ENCODE results near the gene ST3GAL3.
A peak's percentile ranks its signal among the peaks of the same experiment; 100 is the strongest.

The ST3GAL3 gene

GRCh38 chr1:43921022-43921421 is 213.7 kb downstream of the ST3GAL3 start:
- no peaks in the 10 kb centered on the region for H3K4me1 ChIP-seq (ENCODE audit: control insufficient read depth, insufficient read depth, low read length)

GRCh38 chr1:43924516-43924915 is 217.2 kb downstream of the ST3GAL3 start:
- Histone ChIP-seq H3K36me3 (ENCODE audit: control insufficient read depth, insufficient read depth, low read length) (no peaks in the 10 kb centered on the region), H3K27ac (ENCODE audit: insufficient read depth, low read depth, low read length, poor library complexity, severe bottlenecking) (no peak overlapping the region)
- WGBS, 2 experiments: 72% methylated on average over 4 of the region's 4 CpGs

More at GRCh38 chr1:43921022-43921421, 213.7 kb downstream of the ST3GAL3 start:
- no peaks in the 10 kb centered on the region for H3K27me3 ChIP-seq (ENCODE audit: control insufficient read depth, insufficient read depth, low read length, poor library complexity, severe bottlenecking)
- no peak overlapping the region for H3K27ac ChIP-seq (ENCODE audit: insufficient read depth, low read depth, low read length, poor library complexity, severe bottlenecking)
- H3K9me3 ChIP-seq (ENCODE audit: control insufficient read depth, low read length): no peaks in the 10 kb centered on the region
- no peaks in the 10 kb centered on the region for H3K36me3 ChIP-seq (ENCODE audit: control insufficient read depth, insufficient read depth, low read length)
- no peak overlapping the region for H3K4me3 ChIP-seq (ENCODE audit: insufficient read depth, low read depth, low read length)
- WGBS, 2 experiments: 87 to 92% methylated on average over 6 of the region's 6 CpGs

GRCh38 chr1:43925846-43926245 is 218.5 kb downstream of the ST3GAL3 start:
- H3K27me3 ChIP-seq (ENCODE audit: control insufficient read depth, insufficient read depth, low read length, poor library complexity, severe bottlenecking): no peaks in the 10 kb centered on the region
- no peaks in the 10 kb centered on the region for H3K36me3 ChIP-seq (ENCODE audit: control insufficient read depth, insufficient read depth, low read length)
- WGBS, 2 experiments: 94 to 97% methylated on average over 9 of the region's 9 CpGs
- H3K4me3 ChIP-seq (ENCODE audit: insufficient read depth, low read depth, low read length): no peak overlapping the region
- no peak overlapping the region for H3K27ac ChIP-seq (ENCODE audit: insufficient read depth, low read depth, low read length, poor library complexity, severe bottlenecking)
- H3K4me1 ChIP-seq (ENCODE audit: control insufficient read depth, insufficient read depth, low read length): no peaks in the 10 kb centered on the region
- no peaks in the 10 kb centered on the region for H3K9me3 ChIP-seq (ENCODE audit: control insufficient read depth, low read length)

More at GRCh38 chr1:43924516-43924915, 217.2 kb downstream of the ST3GAL3 start:
- no peaks in the 10 kb centered on the region for H3K9me3 ChIP-seq (ENCODE audit: control insufficient read depth, low read length)
- H3K4me1 ChIP-seq (ENCODE audit: control insufficient read depth, insufficient read depth, low read length): no peaks in the 10 kb centered on the region
- H3K27me3 ChIP-seq (ENCODE audit: control insufficient read depth, insufficient read depth, low read length, poor library complexity, severe bottlenecking): no peaks in the 10 kb centered on the region
- no peak overlapping the region for H3K4me3 ChIP-seq (ENCODE audit: insufficient read depth, low read depth, low read length)

- H3K9me3 ChIP-seq (ENCODE audit: control insufficient read depth, low read length): no peaks in the 10 kb centered on the region
- no peak overlapping the region for H3K27ac ChIP-seq (ENCODE audit: insufficient read depth, low read depth, low read length, poor library complexity, severe bottlenecking)
- peaks cover 24% of the 10 kb centered on the region for H3K27me3 ChIP-seq (ENCODE audit: control insufficient read depth, insufficient read depth, low read length, poor library complexity, severe bottlenecking)
- H3K4me1 ChIP-seq (ENCODE audit: control insufficient read depth, insufficient read depth, low read length): peaks cover 11% of the 10 kb centered on the region
- no peaks in the 10 kb centered on the region for H3K36me3 ChIP-seq (ENCODE audit: control insufficient read depth, insufficient read depth, low read length)
- no peak overlapping the region for H3K4me3 ChIP-seq (ENCODE audit: insufficient read depth, low read depth, low read length)
- WGBS, 2 experiments: 91 to 92% methylated on average over 10 of the region's 10 CpGs
These were observed 223.0 kb downstream of the ST3GAL3 start for GRCh38 chr1:43930168-43930948.

GRCh38 chr1:43930949-43931275 is 223.6 kb downstream of the ST3GAL3 start:
- H3K27ac ChIP-seq (ENCODE audit: insufficient read depth, low read depth, low read length, poor library complexity, severe bottlenecking): no peak overlapping the region
- 82 to 88% methylated on average over 4 of the region's 4 CpGs for WGBS, 2 experiments
- peaks cover 16% of the 10 kb centered on the region for H3K4me1 ChIP-seq (ENCODE audit: control insufficient read depth, insufficient read depth, low read length)
- H3K27me3 ChIP-seq (ENCODE audit: control insufficient read depth, insufficient read depth, low read length, poor library complexity, severe bottlenecking): peaks cover 30% of the 10 kb centered on the region
- no peaks in the 10 kb centered on the region for H3K36me3 ChIP-seq (ENCODE audit: control insufficient read depth, insufficient read depth, low read length)
- H3K9me3 ChIP-seq (ENCODE audit: control insufficient read depth, low read length): no peaks in the 10 kb centered on the region
- no peak overlapping the region for H3K4me3 ChIP-seq (ENCODE audit: insufficient read depth, low read depth, low read length)

- no peaks in the 10 kb centered on the region for H3K36me3 ChIP-seq (ENCODE audit: control insufficient read depth, insufficient read depth, low read length)
- WGBS, 2 experiments: 91 to 92% methylated on average over 13 of the region's 13 CpGs
- no peak overlapping the region for H3K27ac ChIP-seq (ENCODE audit: insufficient read depth, low read depth, low read length, poor library complexity, severe bottlenecking)
- peaks cover 17% of the 10 kb centered on the region for H3K4me1 ChIP-seq (ENCODE audit: control insufficient read depth, insufficient read depth, low read length)
- H3K9me3 ChIP-seq (ENCODE audit: control insufficient read depth, low read length): no peaks in the 10 kb centered on the region
- H3K4me3 ChIP-seq (ENCODE audit: insufficient read depth, low read depth, low read length): no peak overlapping the region
- H3K27me3 ChIP-seq (ENCODE audit: control insufficient read depth, insufficient read depth, low read length, poor library complexity, severe bottlenecking): peaks cover 41% of the 10 kb centered on the region
These were observed 224.7 kb downstream of the ST3GAL3 start for GRCh38 chr1:43931711-43932660.

GRCh38 chr1:43932786-43933385 is 225.6 kb downstream of the ST3GAL3 start:
- 27 to 30% methylated on average over 8 of the region's 8 CpGs for WGBS, 2 experiments
- Histone ChIP-seq H3K27me3 (ENCODE audit: control insufficient read depth, insufficient read depth, low read length, poor library complexity, severe bottlenecking) (peaks cover 49% of the 10 kb centered on the region), H3K36me3 (ENCODE audit: control insufficient read depth, insufficient read depth, low read length) (no peaks in the 10 kb centered on the region), H3K4me3 (ENCODE audit: insufficient read depth, low read depth, low read length) (peak overlapping the region; percentile 51), H3K4me1 (ENCODE audit: control insufficient read depth, insufficient read depth, low read length) (peaks cover 17% of the 10 kb centered on the region), H3K9me3 (ENCODE audit: control insufficient read depth, low read length) (no peaks in the 10 kb centered on the region), H3K27ac (ENCODE audit: insufficient read depth, low read depth, low read length, poor library complexity, severe bottlenecking) (no peak overlapping the region)

GRCh38 chr1:43933386-43934100 is 226.2 kb downstream of the ST3GAL3 start, which contains the start of gene ARTN:
ARTN (plus strand) TSS chr1:43933801; CDS start chr1:43935657, 1,856 bp downstream.
- H3K4me3 ChIP-seq (ENCODE audit: insufficient read depth, low read depth, low read length): peak within 1 kb of the TSS; percentile 51
- 2% methylated on average over 42 of the region's 42 CpGs for WGBS, 2 experiments

GRCh38 chr1:43934101-43934985 is 227.0 kb downstream of the ST3GAL3 start:
- Histone ChIP-seq H3K9me3 (ENCODE audit: control insufficient read depth, low read length) (no peaks in the 10 kb centered on the region), H3K4me1 (ENCODE audit: control insufficient read depth, insufficient read depth, low read length) (peaks cover 17% of the 10 kb centered on the region), H3K4me3 (ENCODE audit: insufficient read depth, low read depth, low read length) (peak overlapping the region; percentile 51), H3K27ac (ENCODE audit: insufficient read depth, low read depth, low read length, poor library complexity, severe bottlenecking) (no peak overlapping the region), H3K27me3 (ENCODE audit: control insufficient read depth, insufficient read depth, low read length, poor library complexity, severe bottlenecking) (peaks cover 49% of the 10 kb centered on the region), H3K36me3 (ENCODE audit: control insufficient read depth, insufficient read depth, low read length) (no peaks in the 10 kb centered on the region)
- WGBS, 2 experiments: 54 to 57% methylated on average over 13 of the region's 13 CpGs

More at GRCh38 chr1:43933386-43934100, 226.2 kb downstream of the ST3GAL3 start, which contains the start of gene ARTN:
- H3K9me3 ChIP-seq (ENCODE audit: control insufficient read depth, low read length): no peaks in the 10 kb centered on the region
- H3K4me1 ChIP-seq (ENCODE audit: control insufficient read depth, insufficient read depth, low read length): peaks cover 17% of the 10 kb centered on the region
- no peak within 1 kb of the TSS for H3K27ac ChIP-seq (ENCODE audit: insufficient read depth, low read depth, low read length, poor library complexity, severe bottlenecking)
- peaks cover 49% of the 10 kb centered on the region for H3K27me3 ChIP-seq (ENCODE audit: control insufficient read depth, insufficient read depth, low read length, poor library complexity, severe bottlenecking)
- no peaks in the 10 kb centered on the region for H3K36me3 ChIP-seq (ENCODE audit: control insufficient read depth, insufficient read depth, low read length)

Data from ectodermal cell (in vitro differentiated cells).